Kidney epithelial cell (primary cell): ENCODE results near the gene ENTPD6. TPM values are rescaled to one million over a fixed set of nuclear protein-coding genes. Genes with fewer than 3 reads are reported as not detected.

Source experiments
- DNase-seq: peaks from one replicate; pipeline ENCODE4 v3.0.0-alpha.2; 2010; ENCODE audit warnings: low read depth
- H3K27me3 ChIP-seq: 2 replicates; pipeline ENCODE4 v1.6.0; 2011; ENCODE audit warnings: low read length; ENCODE audit not compliant: control insufficient read depth, insufficient read depth
- H3K36me3 ChIP-seq: 2 replicates; pipeline ENCODE4 v1.5.1; 2011; ENCODE audit warnings: low read length; ENCODE audit not compliant: control insufficient read depth, insufficient read depth
- H3K4me3 ChIP-seq: 2 replicates; pipeline ENCODE4 v1.5.1; 2011; ENCODE audit warnings: low read depth, mild to moderate bottlenecking, control low read depth, low read length
- CTCF ChIP-seq: IDR thresholded peaks from 2 replicates; pipeline ENCODE4 v1.5.1; 2011; ENCODE audit warnings: mild to moderate bottlenecking, moderate library complexity, low read length, control low read depth, inconsistent platforms; ENCODE audit not compliant: insufficient read depth, poor library complexity, severe bottlenecking
- total RNA-seq: library from RNA; depleted of rRNA; stranded (reverse); fragments of >200 nt; gene quantifications from 2 replicates; pipeline ENCODE4 v1.2.3, GENCODE V29; 2015

Gene ENTPD6
- total RNA-seq, 1 donor from 2014 or later: 80.1 TPM

DNA sequence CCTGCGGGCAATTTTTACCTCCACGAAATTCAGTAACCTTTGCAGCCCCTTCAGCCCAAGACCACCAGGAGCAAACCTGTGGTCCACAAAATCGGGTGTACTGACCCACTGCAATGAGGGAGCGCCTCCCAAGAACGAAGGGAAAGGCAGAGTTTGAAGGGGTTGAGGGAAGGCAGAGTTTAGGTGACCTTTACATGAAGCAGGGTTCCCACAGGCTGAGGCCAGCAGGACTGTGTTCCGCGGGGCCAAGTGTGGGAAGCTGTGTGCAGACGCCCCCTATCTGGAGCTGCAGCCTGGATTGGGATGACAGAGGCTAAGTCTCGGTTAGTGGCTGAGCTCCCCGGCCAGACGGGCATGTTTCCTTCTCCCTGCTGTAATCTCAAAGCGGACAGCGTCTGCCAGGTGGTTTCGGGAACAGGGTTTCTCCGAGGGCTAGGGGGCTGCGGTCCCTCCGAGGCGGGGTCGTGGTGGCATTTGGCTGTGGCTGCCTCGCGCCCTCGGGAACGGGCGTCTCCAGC lies 51.5 kb downstream of the ENTPD6 start:
- H3K27me3 ChIP-seq: no peaks in the 10 kb centered on the region
- DNase-seq: no peak
- no peaks in the 10 kb centered on the region for H3K36me3 ChIP-seq
- peak; percentile 65 for TF ChIP-seq CTCF
- peak overlapping the region; percentile 79 for H3K4me3 ChIP-seq

DNA sequence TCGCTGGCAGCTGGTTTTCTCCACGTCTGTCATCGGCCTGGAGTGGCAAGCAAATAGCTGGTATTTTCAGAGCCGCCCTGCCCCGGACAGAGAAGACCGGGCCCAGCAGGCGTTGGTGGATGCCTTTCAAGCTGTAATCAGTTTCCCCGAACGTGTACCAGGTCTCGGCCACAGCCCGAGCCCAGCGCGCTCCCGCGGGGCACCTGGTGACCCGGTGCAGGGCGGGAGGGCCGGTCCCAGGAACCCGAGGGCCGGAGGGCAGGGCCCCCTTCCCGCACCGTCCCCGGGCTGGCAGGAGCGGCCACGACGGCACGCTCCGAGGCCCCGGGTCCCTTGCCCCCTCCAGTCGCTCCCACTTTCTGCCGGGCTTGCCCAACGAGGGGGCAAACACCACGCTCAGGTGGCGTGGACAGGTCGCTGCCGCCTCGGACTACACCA lies 52.0 kb downstream of the ENTPD6 start:
- DNase-seq: no peak

DNA sequence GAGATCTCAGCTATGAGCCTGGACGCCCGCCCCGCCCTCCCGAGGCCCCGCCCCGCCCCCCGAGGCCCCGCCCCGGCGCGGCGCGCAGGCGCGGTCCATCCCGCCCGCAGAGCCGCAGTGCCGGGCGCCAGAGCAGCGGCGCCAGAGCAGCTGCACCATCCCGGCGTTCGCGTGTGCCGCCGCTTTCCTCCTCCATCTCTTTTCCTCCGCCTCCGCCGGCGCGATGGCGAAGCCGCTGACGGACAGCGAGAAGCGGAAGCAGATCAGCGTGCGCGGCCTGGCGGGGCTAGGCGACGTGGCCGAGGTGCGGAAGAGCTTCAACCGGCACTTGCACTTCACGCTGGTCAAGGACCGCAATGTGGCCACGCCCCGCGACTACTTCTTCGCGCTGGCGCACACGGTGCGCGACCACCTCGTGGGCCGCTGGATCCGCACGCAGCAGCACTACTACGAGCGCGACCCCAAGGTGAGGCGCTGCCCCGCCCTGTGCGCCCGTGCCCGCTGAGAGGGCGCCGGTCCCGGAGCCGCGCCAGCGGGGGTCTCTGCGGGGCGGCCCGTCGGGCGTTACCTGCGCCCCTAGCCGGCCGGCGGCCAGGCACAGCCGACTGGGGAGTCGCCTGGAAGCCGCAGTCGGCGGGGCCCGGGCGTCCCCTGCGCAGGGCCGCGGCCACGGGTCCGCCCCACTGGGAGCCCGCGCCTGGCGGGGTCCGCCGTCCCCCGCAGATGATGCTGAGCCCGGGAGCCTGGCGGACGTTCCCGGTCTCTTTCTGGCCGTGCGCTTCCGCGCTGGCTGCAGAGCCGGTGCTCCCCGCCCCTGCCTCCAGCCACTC lies 52.7 kb downstream of the ENTPD6 start, which contains the start of gene PYGB:
Gene PYGB (plus strand): TSS at position 130 of the 830 bp plus-strand sequence. CDS start 94 bp downstream, at position 224.
- H3K27me3 ChIP-seq: no peaks in the 10 kb centered on the region
- no peak for TF ChIP-seq CTCF
- no peaks in the 10 kb centered on the region for H3K36me3 ChIP-seq
- H3K4me3 ChIP-seq: peak within 1 kb of the TSS; percentile 79
- DNase-seq: peak; percentile 47

More for the DNA sequence above, 52.0 kb downstream of the ENTPD6 start:
- no peak for TF ChIP-seq CTCF
- Histone ChIP-seq H3K4me3 (peak overlapping the region; percentile 79), H3K27me3 (no peaks in the 10 kb centered on the region), H3K36me3 (no peaks in the 10 kb centered on the region)

DNA sequence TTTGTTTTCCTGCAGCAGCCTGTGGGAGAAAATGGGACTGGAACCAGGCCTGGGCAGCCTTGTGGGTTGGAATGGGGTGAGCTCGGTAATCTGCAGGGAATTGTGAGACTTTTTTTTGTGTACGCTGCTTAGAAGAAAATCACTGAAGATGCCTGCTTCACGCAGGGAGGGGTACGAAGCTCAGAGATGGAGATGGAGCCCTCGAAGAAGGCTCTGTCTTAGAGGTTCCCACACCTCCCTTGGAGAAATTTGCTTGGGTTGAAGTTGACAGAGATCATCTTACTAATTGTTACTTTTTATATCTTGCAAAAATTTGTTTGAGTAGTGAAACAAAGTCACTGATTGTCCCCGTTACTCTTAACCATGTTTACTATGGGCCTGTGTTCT lies 53.3 kb downstream of the ENTPD6 start:
- no peak for DNase-seq
- Histone ChIP-seq H3K27me3 (no peaks in the 10 kb centered on the region), H3K4me3 (peak overlapping the region; percentile 79), H3K36me3 (no peaks in the 10 kb centered on the region)
- TF ChIP-seq CTCF: no peak

DNA sequence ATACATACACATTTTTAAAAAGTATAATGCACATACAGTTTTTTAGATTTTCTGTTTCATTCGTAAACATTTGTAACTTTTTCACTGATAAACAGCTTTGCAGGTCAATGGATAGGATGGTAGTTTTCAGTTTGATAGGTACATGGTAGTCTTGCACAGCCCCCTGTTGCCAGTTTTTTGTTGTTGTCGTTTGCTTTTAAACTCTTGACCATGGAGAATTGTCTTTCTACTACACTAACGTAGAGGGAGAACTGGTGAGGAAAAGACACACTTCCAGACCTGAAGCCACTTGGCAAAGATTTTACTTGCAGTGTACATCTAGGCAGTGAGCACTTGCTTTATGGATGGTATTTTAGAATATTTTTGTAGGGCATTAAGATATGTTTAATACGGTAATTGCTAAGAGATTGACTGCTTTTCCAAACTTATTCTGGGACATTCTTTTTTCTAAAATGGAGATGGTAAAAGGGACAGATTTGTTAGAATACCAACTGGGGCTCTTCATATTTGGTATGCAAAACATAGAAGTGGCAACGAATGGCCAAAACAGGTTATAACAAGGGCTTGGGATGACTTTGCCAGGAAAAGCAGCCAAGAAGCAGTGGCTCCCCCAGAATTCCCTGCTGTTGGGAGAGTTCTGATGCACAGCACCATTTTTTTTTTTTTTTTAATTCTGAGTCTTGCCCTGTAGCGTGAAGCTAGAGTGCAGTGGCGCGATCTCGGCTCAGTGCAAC lies 53.9 kb downstream of the ENTPD6 start:
- no peak for TF ChIP-seq CTCF
- DNase-seq: no peak
- Histone ChIP-seq H3K27me3 (no peaks in the 10 kb centered on the region), H3K36me3 (no peaks in the 10 kb centered on the region), H3K4me3 (peak overlapping the region; percentile 79)
